HepG2 (cell line): ENCODE data around the gene KATNBL1. TPM values are rescaled to one million over a fixed set of nuclear protein-coding genes. Genes with fewer than 3 reads are reported as not detected.

Experiments
- ETV6 ChIP-seq: sonication (generic); formaldehyde crosslinking; conservative IDR thresholded peaks from 2 replicates; pipeline ENCODE4 v1.4.0; 2020; ENCODE audit warnings: missing genetic modification reagents
- FOXK1 ChIP-seq: sonication (generic); formaldehyde crosslinking; IDR thresholded peaks from 2 replicates; pipeline ENCODE4 v1.4.0; 2020; ENCODE audit warnings: low read depth, missing genetic modification reagents, borderline replicate concordance
- FOXM1 ChIP-seq: sonication (generic); formaldehyde crosslinking; IDR thresholded peaks from 2 replicates; pipeline ENCODE4 v1.5.0; 2020; ENCODE audit warnings: missing genetic modification reagents
- GPBP1L1 ChIP-seq: sonication (generic); formaldehyde crosslinking; IDR thresholded peaks from 2 replicates; pipeline ENCODE4 v1.5.0; 2020; ENCODE audit warnings: mild to moderate bottlenecking, missing genetic modification reagents
- NBN ChIP-seq: fragments of 450-650 bp; conservative IDR thresholded peaks from 2 replicates; pipeline ENCODE4 v1.6.1; 2017
- NFE2L2 ChIP-seq: fragments of 150-350 bp; IDR thresholded peaks from 2 replicates; pipeline ENCODE4 v1.6.1; 2014; ENCODE audit warnings: low read length
- RAD21 ChIP-seq: fragments of 450-650 bp; formaldehyde crosslinking; IDR thresholded peaks from 2 replicates; pipeline ENCODE4 v1.5.0; 2020; ENCODE audit warnings: mild to moderate bottlenecking
- RAD51 ChIP-seq: fragments of 450-650 bp; IDR thresholded peaks from 2 replicates; pipeline ENCODE4 v1.6.1; 2016; ENCODE audit warnings: borderline replicate concordance
- SNRNP70 ChIP-seq: fragments of 200-400 bp; formaldehyde crosslinking; IDR thresholded peaks from 2 replicates; pipeline ENCODE4 v1.6.1; 2017; ENCODE audit warnings: mild to moderate bottlenecking, low read depth, low read length, moderate library complexity
- ZBED4 ChIP-seq: sonication (generic); formaldehyde crosslinking; IDR thresholded peaks from 2 replicates; pipeline ENCODE4 v1.4.0; 2020; ENCODE audit warnings: missing genetic modification reagents, borderline replicate concordance
- ZNF337 ChIP-seq: sonication (generic); formaldehyde crosslinking; IDR thresholded peaks from 2 replicates; pipeline ENCODE4 v1.5.1; 2020; ENCODE audit warnings: missing genetic modification reagents, low read depth, mild to moderate bottlenecking, borderline replicate concordance
- ZNF432 ChIP-seq: sonication (generic); formaldehyde crosslinking; IDR thresholded peaks from 2 replicates; pipeline ENCODE4 v1.5.0; 2020; ENCODE audit warnings: missing genetic modification reagents, mild to moderate bottlenecking, borderline replicate concordance
- ZNF451 ChIP-seq: sonication (generic); formaldehyde crosslinking; IDR thresholded peaks from 2 replicates; pipeline ENCODE4 v1.5.0; 2020; ENCODE audit warnings: mild to moderate bottlenecking, missing genetic modification reagents
- polyA plus RNA-seq, 8 experiments: library from polyadenylated mRNA; depleted of rRNA in 3 of 8; stranded (reverse) in 7 of 8; unstranded in 1 of 8; fragments of >200 nt; fragmentation: Illumina TruSeq in 4 of 8; extraction: Trizol in 4 of 8; gene quantifications; 2 replicates each; pipeline versions ENCODE4 v1.2.1 to v1.2.3, GENCODE V29; 2011 to 2016; ENCODE audit warnings: low read depth in 4 of 8, missing spikeins in 1 of 8, mixed read lengths in 1 of 8; ENCODE audit not compliant: insufficient read depth in 1 of 8
- total RNA-seq, 5 experiments: library from RNA; depleted of rRNA; stranded (reverse); fragments of >200 nt; fragmentation: Illumina TruSeq; extraction: Trizol; gene quantifications; 2 replicates each; pipeline ENCODE4 v1.2.3, GENCODE V29; 2016; ENCODE audit warnings: low read depth in 1 of 5
- TF ChIP-seq, protein P1 (sequence below): sonication (generic); formaldehyde crosslinking; IDR thresholded peaks from 2 replicates; pipeline ENCODE4; 2020; ENCODE audit warnings: missing genetic modification reagents, mild to moderate bottlenecking, borderline replicate concordance
- TF ChIP-seq, protein P2 (sequence below): sonication (generic); formaldehyde crosslinking; conservative IDR thresholded peaks from 2 replicates; pipeline ENCODE4 v1.8.0; 2022; ENCODE audit warnings: mild to moderate bottlenecking, moderate library complexity, missing genetic modification reagents
- TF ChIP-seq, protein P3 (sequence below), 2 experiments: sonication (generic) in 1 of 2; formaldehyde crosslinking in 1 of 2; IDR thresholded peaks; 2 replicates each; pipeline versions ENCODE4 v1.4.0 to v1.6.1; 2018 to 2020; ENCODE audit warnings: missing genetic modification reagents in 2 of 2, borderline replicate concordance in 1 of 2, low read depth in 1 of 2, mild to moderate bottlenecking in 1 of 2, missing biosample characterization in 1 of 2

KATNBL1 gene
- total and polyA plus RNA-seq, 2 of the 13 experiments (the other 11 are each of a cell fraction or from before 2014, with no cell fraction given): 23.4 to 42.8 TPM

GRCh38 chr15:34209421-34210282, at the start of gene KATNBL1 (continued):
- TF ChIP-seq, protein P1, sequence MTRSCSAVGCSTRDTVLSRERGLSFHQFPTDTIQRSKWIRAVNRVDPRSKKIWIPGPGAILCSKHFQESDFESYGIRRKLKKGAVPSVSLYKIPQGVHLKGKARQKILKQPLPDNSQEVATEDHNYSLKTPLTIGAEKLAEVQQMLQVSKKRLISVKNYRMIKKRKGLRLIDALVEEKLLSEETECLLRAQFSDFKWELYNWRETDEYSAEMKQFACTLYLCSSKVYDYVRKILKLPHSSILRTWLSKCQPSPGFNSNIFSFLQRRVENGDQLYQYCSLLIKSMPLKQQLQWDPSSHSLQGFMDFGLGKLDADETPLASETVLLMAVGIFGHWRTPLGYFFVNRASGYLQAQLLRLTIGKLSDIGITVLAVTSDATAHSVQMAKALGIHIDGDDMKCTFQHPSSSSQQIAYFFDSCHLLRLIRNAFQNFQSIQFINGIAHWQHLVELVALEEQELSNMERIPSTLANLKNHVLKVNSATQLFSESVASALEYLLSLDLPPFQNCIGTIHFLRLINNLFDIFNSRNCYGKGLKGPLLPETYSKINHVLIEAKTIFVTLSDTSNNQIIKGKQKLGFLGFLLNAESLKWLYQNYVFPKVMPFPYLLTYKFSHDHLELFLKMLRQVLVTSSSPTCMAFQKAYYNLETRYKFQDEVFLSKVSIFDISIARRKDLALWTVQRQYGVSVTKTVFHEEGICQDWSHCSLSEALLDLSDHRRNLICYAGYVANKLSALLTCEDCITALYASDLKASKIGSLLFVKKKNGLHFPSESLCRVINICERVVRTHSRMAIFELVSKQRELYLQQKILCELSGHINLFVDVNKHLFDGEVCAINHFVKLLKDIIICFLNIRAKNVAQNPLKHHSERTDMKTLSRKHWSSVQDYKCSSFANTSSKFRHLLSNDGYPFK (CRISPR knock-in tag): peak; percentile 76; the same call in 1 of the 2 replicates
- no peak for TF ChIP-seq RAD51
- TF ChIP-seq FOXM1 (CRISPR knock-in tag): no peak
- no peak for TF ChIP-seq GPBP1L1 (CRISPR knock-in tag)
- TF ChIP-seq SNRNP70: no peak
- TF ChIP-seq ZBED4: peak; percentile 69; the same call in 1 of the 2 replicates
- no peak for TF ChIP-seq ZNF432 (CRISPR knock-in tag)
- no peak for TF ChIP-seq ZNF451
- TF ChIP-seq ETV6 (CRISPR knock-in tag): no peak
- TF ChIP-seq FOXK1: no peak
- TF ChIP-seq, protein P2, sequence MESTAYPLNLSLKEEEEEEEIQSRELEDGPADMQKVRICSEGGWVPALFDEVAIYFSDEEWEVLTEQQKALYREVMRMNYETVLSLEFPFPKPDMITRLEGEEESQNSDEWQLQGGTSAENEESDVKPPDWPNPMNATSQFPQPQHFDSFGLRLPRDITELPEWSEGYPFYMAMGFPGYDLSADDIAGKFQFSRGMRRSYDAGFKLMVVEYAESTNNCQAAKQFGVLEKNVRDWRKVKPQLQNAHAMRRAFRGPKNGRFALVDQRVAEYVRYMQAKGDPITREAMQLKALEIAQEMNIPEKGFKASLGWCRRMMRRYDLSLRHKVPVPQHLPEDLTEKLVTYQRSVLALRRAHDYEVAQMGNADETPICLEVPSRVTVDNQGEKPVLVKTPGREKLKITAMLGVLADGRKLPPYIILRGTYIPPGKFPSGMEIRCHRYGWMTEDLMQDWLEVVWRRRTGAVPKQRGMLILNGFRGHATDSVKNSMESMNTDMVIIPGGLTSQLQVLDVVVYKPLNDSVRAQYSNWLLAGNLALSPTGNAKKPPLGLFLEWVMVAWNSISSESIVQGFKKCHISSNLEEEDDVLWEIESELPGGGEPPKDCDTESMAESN (CRISPR knock-in tag): peak; percentile 56; the same call in 1 of the 2 replicates
- no peak for TF ChIP-seq NBN
- TF ChIP-seq, protein P3, sequence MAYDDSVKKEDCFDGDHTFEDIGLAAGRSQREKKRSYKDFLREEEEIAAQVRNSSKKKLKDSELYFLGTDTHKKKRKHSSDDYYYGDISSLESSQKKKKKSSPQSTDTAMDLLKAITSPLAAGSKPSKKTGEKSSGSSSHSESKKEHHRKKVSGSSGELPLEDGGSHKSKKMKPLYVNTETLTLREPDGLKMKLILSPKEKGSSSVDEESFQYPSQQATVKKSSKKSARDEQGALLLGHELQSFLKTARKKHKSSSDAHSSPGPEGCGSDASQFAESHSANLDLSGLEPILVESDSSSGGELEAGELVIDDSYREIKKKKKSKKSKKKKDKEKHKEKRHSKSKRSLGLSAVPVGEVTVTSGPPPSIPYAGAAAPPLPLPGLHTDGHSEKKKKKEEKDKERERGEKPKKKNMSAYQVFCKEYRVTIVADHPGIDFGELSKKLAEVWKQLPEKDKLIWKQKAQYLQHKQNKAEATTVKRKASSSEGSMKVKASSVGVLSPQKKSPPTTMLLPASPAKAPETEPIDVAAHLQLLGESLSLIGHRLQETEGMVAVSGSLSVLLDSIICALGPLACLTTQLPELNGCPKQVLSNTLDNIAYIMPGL (CRISPR knock-in tag; IDR thresholded peaks at IDR 0.05; ENCODE audit: borderline replicate concordance in 1 of 2, low read depth in 1 of 2): peak; percentile 77 to 87; a peak in 3 of 4 replicates
- TF ChIP-seq RAD21 (CRISPR knock-in tag): peak; percentile 91
- no peak for TF ChIP-seq ZNF337
- no peak for TF ChIP-seq NFE2L2
